Ovary (tissue), 9 donors: ENCODE measurements around the gene NFIA. TPM values are rescaled to one million over a fixed set of nuclear protein-coding genes. Genes with fewer than 3 reads are reported as not detected.

Source experiments
- DNase-seq, 5 donors: peaks; one replicate each; pipeline ENCODE4 v3.0.0-alpha.2; 2019 to 2020
- H3K27ac ChIP-seq, 2 donors: fragments of 200-600 bp; one replicate each; pipeline versions ENCODE4 v1.5.1 to v1.8.0; 2019 to 2022
- H3K27me3 ChIP-seq: fragments of 200-600 bp; one replicate; pipeline ENCODE4 v1.8.0; 2022
- H3K36me3 ChIP-seq: fragments of 200-600 bp; sonication (generic); one replicate; pipeline ENCODE4 v1.5.1; 2019
- H3K4me1 ChIP-seq: one replicate; pipeline ENCODE4 v1.8.1; 2013; ENCODE audit warnings: mild to moderate bottlenecking, moderate library complexity; ENCODE audit not compliant: insufficient read depth
- H3K4me3 ChIP-seq: fragments of 200-600 bp; sonication (generic); one replicate; pipeline ENCODE4 v1.5.1; 2017
- H3K9me3 ChIP-seq, 2 donors: fragments of 200-600 bp in 1 of 2; sonication (generic) in 1 of 2; one replicate each; pipeline versions ENCODE4 v1.5.1 to v1.8.1; 2013 to 2019; ENCODE audit warnings: mild to moderate bottlenecking in 1 of 2, moderate library complexity in 1 of 2
- EP300 ChIP-seq: sonication (generic); formaldehyde crosslinking; IDR thresholded peaks from one replicate; pipeline ENCODE4 v1.6.1; 2017; ENCODE audit warnings: antibody characterized with exemption
- POLR2A ChIP-seq: fragments of 450-650 bp; IDR thresholded peaks from one replicate; pipeline ENCODE4 v1.6.1; 2017; ENCODE audit warnings: antibody characterized with exemption, mild to moderate bottlenecking, moderate library complexity
- WGBS, 3 donors: extraction: QIAGEN DNeasy Blood & Tissue Kit in 1 of 3; methylation state at CpG; one replicate each; pipeline versions ENCODE4 v1.1.5 to v1.1.7; 2013 to 2017; 5-methylcytosine and 5-hydroxymethylcytosine counted together
- intact Hi-C, 4 donors: fragments of 100-400 bp; cut with DNase I; formaldehyde crosslinking; loops; one replicate each; pipeline versions ENCODE4 v1.11.0 to v1.15.1; 2022 to 2023
- polyA plus RNA-seq, 2 donors: library from polyadenylated mRNA; stranded (reverse); fragments of 200-250 nt in 1 of 2; fragments of 350-450 nt in 1 of 2; fragmentation: Illumina TruSeq in 1 of 2; extraction: RNeasy Lipid Tissue Mini Kit (QIAGEN cat#74804) in 1 of 2; gene quantifications; one replicate each; pipeline ENCODE4 v1.2.3, GENCODE V29; 2013 to 2014
- total RNA-seq, 7 donors: library from RNA; depleted of rRNA in 2 of 7; stranded (reverse); fragments of >200 nt in 2 of 7; fragmentation: NEBNext Ultra II Directional in 3 of 7; extraction: Animal tissue kit (Norgen Biotek cat#: 25700) in 3 of 7; gene quantifications; one replicate each; pipeline versions ENCODE4 v1.1.0 to v1.2.4, GENCODE V29; 2016 to 2023
- TF ChIP-seq, protein P1 (sequence below), 3 donors: fragments of 450-650 bp in 2 of 3; fragments of 200-600 bp in 1 of 3; IDR thresholded peaks; one replicate each; pipeline versions ENCODE4 v1.5.1 to v1.8.0; 2016 to 2022; ENCODE audit warnings: antibody characterized with exemption in 3 of 3, mild to moderate bottlenecking in 1 of 3
- donor health status: DM: no; HTN: no; CAD: no; lungs with moderate emphysema.
- donor health status: DM: no; HTN: no; CAD: no.
- donor health status: Bipolar disorder and iron deficiency.
- donor health status: DM: yes; HTN: yes; CAD: no.
- donor health status: DM: no; HTN: no; CAD: no.
- donor health status: DM: yes; HTN: yes; CAD: no.

NFIA gene
- total and polyA plus RNA-seq, 9 donors = 11.8 to 115 (median 80.9) TPM

GRCh38 chr1:61050541-61051442 lies 31.6 kb upstream of the NFIA start:
- TF ChIP-seq, protein P1, sequence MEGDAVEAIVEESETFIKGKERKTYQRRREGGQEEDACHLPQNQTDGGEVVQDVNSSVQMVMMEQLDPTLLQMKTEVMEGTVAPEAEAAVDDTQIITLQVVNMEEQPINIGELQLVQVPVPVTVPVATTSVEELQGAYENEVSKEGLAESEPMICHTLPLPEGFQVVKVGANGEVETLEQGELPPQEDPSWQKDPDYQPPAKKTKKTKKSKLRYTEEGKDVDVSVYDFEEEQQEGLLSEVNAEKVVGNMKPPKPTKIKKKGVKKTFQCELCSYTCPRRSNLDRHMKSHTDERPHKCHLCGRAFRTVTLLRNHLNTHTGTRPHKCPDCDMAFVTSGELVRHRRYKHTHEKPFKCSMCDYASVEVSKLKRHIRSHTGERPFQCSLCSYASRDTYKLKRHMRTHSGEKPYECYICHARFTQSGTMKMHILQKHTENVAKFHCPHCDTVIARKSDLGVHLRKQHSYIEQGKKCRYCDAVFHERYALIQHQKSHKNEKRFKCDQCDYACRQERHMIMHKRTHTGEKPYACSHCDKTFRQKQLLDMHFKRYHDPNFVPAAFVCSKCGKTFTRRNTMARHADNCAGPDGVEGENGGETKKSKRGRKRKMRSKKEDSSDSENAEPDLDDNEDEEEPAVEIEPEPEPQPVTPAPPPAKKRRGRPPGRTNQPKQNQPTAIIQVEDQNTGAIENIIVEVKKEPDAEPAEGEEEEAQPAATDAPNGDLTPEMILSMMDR (IDR thresholded peaks at IDR 0.05) = no peak
- Histone ChIP-seq H3K4me3 (peak overlapping the region; percentile 75), H3K4me1 (peaks cover 7% of the 10 kb centered on the region), H3K9me3 (no peaks in the 10 kb centered on the region), H3K27me3 (no peaks in the 10 kb centered on the region), H3K27ac (peak overlapping the region; percentile 78 to 94), H3K36me3 (no peaks in the 10 kb centered on the region)
- DNase-seq = peak in 4 of 5 donors; percentile 68 to 80 (median 76)
- WGBS, 3 donors = 1 to 2% (median 1%) methylated on average over 66 to 85 of the region's 85 CpGs
- intact Hi-C loops = loop anchor here (2.0 to 10.0 kb wide), 8 partner anchors 284 to 797 kb away; no protein-coding TSS in a partner anchor

DNA sequence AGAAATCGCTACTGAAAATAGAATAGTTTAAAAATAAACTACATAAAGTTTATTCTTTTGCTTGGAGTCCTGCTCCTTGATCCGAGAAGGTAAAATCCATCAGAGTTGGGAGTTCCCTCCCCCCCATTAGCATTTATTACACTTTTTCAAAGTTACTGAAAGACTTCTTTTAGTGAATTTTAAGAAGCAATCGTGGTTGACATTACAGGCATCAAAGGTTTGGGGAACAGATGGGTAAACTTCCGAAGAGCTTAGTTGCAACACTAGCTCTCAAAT lies 31.0 kb upstream of the NFIA start:
- 38 to 43% (median 43%) methylated on average over 4 of the region's 4 CpGs for WGBS, 3 donors

GRCh38 chr1:61051719-61052394 lies 30.5 kb upstream of the NFIA start:
- H3K4me1 ChIP-seq = peaks cover 7% of the 10 kb centered on the region
- peak in 4 of 5 donors; percentile 42 to 60 (median 48) for DNase-seq
- no peaks in the 10 kb centered on the region for H3K27me3 ChIP-seq
- H3K4me3 ChIP-seq = no peak overlapping the region
- 82 to 94% (median 91%) methylated on average over 23 of the region's 23 CpGs for WGBS, 3 donors
- H3K27ac ChIP-seq = peak overlapping the region in 1 of 2 donors; percentile 94
- H3K36me3 ChIP-seq = no peaks in the 10 kb centered on the region
- H3K9me3 ChIP-seq = no peaks in the 10 kb centered on the region
- TF ChIP-seq, protein P1 (IDR thresholded peaks at IDR 0.05) = no peak
- no peak for TF ChIP-seq EP300
- no peak for TF ChIP-seq POLR2A
- intact Hi-C loops = loop anchor here (2.0 to 10.0 kb wide), 9 partner anchors 283 to 795 kb away; no protein-coding TSS in a partner anchor

More for the DNA sequence above, 31.0 kb upstream of the NFIA start:
- intact Hi-C loops = loop anchor here (2.0 to 10.0 kb wide), 8 partner anchors 283 to 796 kb away; no protein-coding TSS in a partner anchor
- H3K4me1 ChIP-seq = peaks cover 7% of the 10 kb centered on the region
- H3K4me3 ChIP-seq = peak overlapping the region; percentile 75
- H3K27me3 ChIP-seq = no peaks in the 10 kb centered on the region
- H3K9me3 ChIP-seq = no peaks in the 10 kb centered on the region
- peak overlapping the region; percentile 78 to 94 for H3K27ac ChIP-seq
- no peaks in the 10 kb centered on the region for H3K36me3 ChIP-seq
- no peak for TF ChIP-seq POLR2A
- TF ChIP-seq, protein P1 (IDR thresholded peaks at IDR 0.05) = no peak
- TF ChIP-seq EP300 = no peak
- DNase-seq = no peak

DNA sequence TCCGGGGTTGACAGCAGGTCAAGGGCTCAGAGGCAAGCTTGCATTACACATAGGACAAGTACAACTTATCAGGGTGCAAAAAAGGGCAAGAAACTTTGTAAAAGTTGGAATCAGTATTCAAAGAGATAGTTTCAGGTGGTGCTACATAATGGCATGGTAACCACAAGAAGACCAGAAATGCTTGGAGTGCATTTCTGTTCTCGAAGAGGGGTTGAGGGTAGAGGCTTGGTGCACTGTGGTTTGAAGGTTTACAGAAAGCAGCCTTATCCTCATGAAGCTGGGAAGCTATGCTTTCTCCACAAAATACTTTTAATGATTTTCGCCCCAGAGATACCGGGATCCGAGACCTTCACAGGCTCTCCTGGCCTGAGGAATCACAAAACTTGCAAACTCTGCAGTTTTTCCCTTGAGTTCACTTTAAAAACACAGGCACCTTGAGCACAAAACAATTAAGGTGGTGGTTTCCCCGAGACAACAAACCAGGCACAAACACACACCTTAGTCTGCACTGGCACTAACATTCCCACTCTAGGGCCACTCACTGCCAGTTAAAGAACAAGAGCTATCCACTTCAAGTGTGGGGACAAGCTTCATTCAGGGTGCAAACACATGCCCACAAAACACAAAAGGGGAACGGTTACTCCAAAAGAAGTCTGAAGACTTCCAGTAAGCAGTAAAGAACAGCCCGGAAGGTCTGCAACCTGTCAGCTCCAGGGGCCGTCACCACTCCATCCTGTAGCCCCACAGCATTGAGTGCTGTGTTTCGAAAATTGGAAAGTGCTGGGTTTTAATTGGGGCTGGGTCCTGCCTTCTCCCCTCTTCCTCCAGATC lies 29.8 kb upstream of the NFIA start:
- no peak for DNase-seq
- 70 to 90% (median 90%) methylated on average over 10 of the region's 10 CpGs for WGBS, 3 donors
- Histone ChIP-seq H3K36me3 (no peaks in the 10 kb centered on the region), H3K4me3 (no peak overlapping the region), H3K27me3 (no peaks in the 10 kb centered on the region), H3K27ac (no peak overlapping the region), H3K4me1 (peaks cover 7% of the 10 kb centered on the region), H3K9me3 (no peaks in the 10 kb centered on the region)
- intact Hi-C loops = loop anchor here (2.0 to 10.0 kb wide), 8 partner anchors 282 to 795 kb away; no protein-coding TSS in a partner anchor
- TF ChIP-seq EP300 (no peak), POLR2A (no peak)
- TF ChIP-seq, protein P1 (IDR thresholded peaks at IDR 0.05) = no peak
